HuH-7.5 (cell line): ENCODE measurements around the gene SUFU.
"Not testable (repeated sequence)": the region's sequence is repeated elsewhere in the genome, so short reads cannot be mapped to it uniquely, and the experiment has no call there.

Experiments
- DNase-seq: peaks from one replicate; pipeline ENCODE4 v3.0.0; 2011; ENCODE audit warnings: low spot score

Gene SUFU

GRCh38 chr10:102503264-102504178 lies at the start of gene SUFU:
Gene SUFU, plus strand, starts transcription at chr10:102503972. Its CDS starts 181 bp downstream, at chr10:102504153.
- DNase-seq: peak; percentile 87

DNA sequence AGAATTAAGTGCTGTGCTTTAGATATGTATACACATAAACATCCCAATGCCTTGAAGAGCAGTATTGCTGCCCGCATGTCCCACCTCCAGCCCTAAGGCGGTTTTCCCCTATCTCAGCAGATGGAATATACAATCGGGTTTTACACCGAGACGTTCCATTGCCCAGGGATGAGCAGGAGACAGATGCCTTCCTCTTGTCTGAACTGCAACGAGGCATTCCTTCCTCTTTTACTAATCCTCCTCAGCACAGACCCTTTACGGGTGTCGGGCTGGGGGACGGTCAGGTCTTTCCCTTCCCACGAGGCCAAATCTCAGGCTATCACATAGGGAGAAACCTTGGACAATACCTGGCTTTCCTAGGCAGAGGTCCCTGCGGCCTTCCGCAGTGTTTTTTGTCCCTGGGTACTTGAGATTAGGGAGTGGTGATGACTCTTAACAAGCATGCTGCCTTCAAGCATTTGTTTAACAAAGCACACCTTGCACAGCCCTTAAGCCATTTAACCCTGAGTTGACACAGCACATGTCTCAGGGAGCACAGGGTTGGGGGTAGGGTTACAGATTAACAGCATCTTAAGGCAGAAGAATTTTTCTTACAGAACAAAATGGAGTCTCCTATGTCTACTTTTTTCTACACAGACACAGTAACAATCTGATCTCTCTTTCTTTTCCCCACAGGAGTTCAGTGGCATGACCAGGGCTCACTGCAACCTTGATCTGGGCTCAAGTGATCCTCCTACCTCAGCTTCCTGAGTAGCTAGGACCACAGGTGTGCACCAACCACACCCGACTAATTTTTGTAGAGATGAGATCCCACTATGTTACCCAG lies 48.9 kb upstream of the SUFU start:
- not testable (repeated sequence) for DNase-seq

DNA sequence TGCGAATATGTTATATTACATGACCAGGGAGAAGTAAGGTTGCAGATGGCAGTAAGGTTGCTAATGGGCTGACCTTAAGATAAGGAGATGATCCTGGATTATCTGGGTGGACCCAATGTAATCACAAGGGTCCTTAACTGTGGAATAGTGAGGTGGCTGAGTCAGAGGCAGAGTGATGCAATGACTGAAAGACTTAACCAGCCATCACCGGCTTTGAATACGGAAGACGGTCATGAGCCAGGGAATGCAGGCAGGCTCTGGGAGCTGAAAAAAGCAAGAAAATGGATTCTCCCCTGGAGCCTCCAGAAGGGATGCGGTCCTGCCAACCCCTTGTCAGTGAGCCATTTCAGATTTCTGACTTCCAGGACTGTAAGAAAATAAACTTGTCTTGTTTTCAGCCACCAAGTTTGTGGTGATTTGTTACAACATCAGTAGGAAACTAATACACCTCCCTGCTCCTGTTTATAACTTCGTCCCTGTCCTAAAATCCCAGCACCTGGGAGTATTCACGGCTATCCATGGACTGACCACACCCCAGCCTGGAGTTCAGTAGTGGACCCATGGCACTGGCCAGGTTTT lies 47.8 kb upstream of the SUFU start:
- DNase-seq: no peak

GRCh38 chr10:102457591-102458150 lies 46.1 kb upstream of the SUFU start:
- DNase-seq: no peak

GRCh38 chr10:102458656-102459055 lies 45.1 kb upstream of the SUFU start:
- DNase-seq: no peak

GRCh38 chr10:102460836-102461186 lies 43.0 kb upstream of the SUFU start:
- no peak for DNase-seq

- peak; percentile 97 for DNase-seq
Measured at GRCh38 chr10:102461187-102462054, 42.4 kb upstream of the SUFU start.

- DNase-seq: no peak
Measured at GRCh38 chr10:102462512-102463054, 41.2 kb upstream of the SUFU start.

GRCh38 chr10:102463983-102464382 lies 39.8 kb upstream of the SUFU start:
- DNase-seq: no peak

DNA sequence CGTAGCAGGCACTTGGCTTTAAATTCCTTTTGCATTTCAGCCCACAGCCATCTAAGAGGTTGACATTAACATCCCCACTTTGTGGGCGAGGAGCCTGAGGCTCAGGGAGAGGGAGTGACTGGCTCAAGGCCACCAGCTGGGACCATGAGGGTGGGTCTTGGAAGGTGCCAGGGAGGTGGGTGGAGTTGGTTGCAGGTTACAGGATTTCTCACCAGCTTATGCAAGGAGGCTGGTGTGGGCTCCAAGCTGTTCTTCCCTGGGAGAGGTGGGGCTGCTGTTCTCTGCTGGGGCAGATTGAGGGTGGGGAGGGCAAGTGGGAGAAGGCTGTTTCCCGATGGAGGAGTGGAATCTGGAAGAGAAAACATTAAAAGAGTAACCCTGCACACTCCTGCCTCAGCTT lies 38.3 kb upstream of the SUFU start:
- DNase-seq: no peak

DNA sequence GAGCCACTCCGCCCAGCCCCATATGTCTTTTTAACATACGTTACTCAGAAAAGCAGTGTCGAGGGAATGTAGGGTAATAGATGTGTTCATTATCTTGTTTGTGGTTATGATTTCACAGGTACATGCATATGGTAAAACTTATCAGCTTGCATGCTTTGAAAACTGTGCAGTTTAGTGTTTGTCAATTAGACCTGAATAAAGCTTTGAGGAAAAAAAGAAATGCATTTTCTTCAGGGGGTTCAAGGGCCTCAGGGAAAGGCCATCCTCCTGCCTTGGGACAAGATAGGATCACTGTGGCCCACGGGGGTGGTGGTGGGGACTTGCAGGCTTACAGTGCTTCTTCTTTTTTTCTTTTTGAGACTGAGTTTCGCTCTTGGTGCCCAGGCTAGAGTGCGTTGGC lies 36.5 kb upstream of the SUFU start:
- DNase-seq: no peak

GRCh38 chr10:102467971-102468438 lies 35.8 kb upstream of the SUFU start:
- no peak for DNase-seq

GRCh38 chr10:102468683-102469082 lies 35.1 kb upstream of the SUFU start:
- DNase-seq: no peak

GRCh38 chr10:102470579-102471546 lies 32.9 kb upstream of the SUFU start:
- no peak for DNase-seq

GRCh38 chr10:102473445-102474331 lies 30.1 kb upstream of the SUFU start:
- no peak for DNase-seq

DNA sequence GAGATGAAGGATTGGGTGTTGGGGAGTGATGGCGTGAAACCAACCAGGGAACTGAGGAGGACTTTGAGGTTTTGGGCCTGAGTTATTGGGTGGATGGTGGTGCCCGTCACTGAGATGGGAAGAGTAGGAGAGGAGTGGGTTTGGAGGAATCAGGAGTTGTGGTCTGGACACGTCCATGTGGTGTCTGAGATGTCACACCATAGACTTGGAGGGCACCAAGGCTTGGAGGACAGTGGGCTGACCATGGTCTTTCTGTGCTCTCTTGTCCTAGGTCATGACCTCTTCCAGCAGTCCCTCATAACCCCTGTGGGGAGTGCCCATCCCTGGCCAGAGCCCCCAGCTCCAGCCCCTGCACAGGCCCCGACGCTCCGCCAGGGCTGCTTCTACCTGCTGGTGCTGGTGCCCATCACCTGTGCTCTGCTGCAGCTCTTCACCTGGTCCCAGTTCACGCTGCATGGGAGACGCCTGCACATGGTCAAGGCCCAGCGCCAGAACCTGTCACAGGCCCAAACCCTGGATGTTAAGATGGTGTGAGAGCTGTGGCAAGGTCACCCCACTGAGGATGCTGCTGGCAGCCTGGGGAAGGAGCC lies 28.2 kb upstream of the SUFU start:
- DNase-seq: no peak

DNA sequence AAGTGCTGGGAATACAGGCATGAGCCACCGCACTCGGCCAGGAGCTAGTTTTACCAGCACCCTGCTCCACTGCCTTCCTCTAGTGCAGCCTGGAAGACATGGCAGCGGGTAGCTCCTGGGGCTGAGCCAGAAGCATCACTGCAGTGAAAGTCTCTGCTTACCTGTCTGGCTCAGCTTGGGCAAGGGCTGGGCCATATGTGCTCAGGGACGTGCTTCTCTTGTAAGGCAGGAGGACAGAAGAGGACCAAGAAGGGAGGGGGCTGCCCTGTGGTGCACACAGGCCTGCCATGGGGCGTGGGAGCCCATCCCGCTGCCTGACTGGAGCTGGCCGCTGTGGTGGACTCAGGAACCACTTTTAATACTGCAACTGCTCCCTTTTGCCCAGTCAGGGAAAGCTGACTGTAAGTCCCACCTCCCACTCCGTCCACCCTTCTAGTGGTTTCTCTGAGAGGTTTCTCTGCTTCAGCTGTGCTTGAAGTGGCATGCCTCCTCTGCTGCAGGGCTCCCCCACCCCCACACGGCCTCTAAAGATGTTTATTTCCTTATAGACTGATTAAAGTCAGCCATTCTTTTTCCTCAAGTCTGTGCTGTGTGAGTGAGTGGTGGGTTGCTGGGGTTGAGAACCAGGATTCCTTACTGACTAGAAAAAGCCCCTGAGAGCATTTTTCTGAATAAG lies 27.2 kb upstream of the SUFU start:
- DNase-seq: no peak

- DNase-seq: no peak
Measured at GRCh38 chr10:102479651-102480050, 24.1 kb upstream of the SUFU start.
